Colon (tissue), 2 donors: ENCODE results near the gene MYO7A.

ENCODE experiments used
- FAIRE-seq: peaks from 2 replicates; lab custom pipeline; 2012; peaks lifted over from hg19 to GRCh38; lab: Jason Lieb, UNC
- donor health status: control.
- donor health status: control.

Gene MYO7A

GRCh38 chr11:77201991-77202841 lies 74.2 kb downstream of the MYO7A start:
- no peak for FAIRE-seq

DNA sequence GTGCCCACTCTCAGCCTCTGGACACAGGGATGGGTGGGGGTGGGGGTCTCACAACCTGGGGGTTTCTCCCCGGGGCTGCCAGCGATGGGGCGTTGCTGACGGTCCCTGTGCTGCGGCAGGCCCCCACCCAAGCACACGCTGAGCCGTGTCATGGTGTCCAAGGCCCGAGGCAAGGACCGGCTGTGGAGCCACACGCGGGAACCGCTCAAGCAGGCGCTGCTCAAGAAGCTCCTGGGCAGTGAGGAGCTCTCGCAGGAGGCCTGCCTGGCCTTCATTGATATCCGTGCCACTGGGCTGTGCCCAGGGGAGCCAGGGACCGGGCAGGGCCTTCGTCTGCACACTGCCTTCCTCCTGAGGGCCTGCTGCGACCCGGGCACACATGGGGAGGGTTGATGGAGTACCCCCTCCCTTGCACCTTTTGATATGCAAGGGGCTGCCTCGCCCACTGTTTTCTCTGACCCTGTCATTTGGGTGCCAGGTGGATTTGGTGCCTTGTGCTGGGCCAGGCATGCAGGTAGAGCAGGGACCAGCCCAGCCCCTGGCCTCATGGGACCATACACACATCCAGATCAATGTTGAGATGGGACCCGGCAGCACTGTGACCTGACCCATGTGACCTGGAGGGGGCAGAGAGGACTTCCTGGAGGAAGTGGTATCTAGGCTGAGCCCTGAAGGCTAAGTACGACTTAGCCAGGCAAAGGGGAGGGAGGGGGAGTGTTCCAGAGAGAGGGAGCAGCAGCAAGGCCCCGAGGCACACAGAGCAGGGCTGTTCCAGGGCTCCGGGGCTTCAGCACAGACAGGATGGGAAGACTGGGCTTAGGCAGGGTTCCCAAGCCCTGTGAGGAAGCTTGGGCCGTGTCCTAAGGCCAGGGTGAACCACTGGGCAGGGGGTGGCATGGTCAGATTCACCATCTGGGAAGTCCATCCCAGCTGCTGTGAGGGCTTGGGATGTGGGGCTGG lies 75.2 kb downstream of the MYO7A start:
- FAIRE-seq = no peak

DNA sequence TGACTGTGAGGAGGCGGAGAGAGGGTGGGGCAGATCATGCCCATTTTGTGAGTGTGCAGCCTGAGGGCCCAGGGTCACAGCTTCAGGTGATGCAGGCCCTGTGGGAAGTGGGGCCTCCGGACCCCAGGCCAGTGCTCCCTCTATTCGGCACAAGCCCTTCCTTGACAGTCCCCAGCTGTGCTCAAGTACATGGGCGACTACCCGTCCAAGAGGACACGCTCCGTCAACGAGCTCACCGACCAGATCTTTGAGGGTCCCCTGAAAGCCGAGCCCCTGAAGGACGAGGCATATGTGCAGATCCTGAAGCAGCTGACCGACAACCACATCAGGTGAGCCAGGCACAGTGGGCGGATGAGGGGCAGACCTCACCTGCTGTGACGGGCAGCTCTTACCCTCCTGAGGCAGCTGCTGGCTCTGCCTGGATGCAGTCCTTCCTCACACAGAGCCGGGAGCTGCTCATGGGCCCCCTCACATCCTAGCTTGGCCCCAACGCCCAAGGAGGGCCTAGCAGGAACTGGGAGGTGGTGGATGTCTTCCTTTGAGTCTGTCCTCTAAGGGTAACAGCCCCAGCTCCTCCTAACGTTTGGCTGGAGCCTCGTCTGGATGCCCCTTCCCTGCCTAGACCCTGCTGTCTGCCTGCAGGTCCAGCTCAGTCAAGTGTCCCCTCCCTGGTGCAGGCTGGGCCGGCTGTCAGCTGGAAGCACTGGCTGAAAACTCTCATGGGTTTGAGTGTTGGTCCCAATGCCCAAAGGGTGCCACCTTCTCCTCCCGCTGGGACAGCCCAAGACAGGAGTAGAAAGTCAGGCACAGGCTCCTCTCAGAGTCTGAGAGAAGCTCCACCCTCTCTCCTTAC lies 76.1 kb downstream of the MYO7A start:
- FAIRE-seq = no peak

DNA sequence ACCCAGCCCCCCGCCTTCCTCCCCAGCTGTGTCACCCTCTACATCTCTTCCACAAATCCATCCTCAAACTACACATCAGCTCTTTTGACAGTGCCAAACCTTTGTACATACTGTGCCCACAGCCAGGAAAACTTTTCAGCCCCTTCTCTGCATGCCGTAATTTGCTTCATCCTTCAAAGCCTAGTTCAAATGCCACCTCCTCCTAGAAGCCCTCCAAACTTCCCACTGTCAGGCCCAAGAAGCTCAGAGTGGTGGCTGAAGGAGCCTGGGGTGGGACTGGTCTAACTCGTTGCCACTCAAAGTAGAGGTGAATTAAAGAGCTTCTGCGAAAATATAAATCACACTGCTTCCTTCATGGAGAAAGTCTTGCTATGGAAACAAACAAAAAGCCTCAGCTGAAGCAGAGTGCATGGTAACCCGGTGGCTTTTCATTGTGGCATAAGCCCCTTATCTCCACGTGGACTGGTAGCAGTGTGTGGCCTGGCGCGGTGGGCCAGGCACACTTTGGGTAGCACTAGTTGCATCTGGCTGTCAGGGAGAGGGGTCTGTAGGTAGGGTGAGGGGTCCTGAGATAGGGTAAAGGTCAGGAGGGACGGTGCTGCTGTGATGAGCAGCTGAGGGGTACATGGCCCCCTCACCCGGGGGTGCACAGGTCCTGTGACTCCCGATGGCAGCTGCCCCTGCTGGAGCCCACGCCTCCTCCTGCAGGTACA lies 76.9 kb downstream of the MYO7A start:
- FAIRE-seq = no peak

- FAIRE-seq = no peak
These were observed 77.6 kb downstream of the MYO7A start for GRCh38 chr11:77205467-77206263.

DNA sequence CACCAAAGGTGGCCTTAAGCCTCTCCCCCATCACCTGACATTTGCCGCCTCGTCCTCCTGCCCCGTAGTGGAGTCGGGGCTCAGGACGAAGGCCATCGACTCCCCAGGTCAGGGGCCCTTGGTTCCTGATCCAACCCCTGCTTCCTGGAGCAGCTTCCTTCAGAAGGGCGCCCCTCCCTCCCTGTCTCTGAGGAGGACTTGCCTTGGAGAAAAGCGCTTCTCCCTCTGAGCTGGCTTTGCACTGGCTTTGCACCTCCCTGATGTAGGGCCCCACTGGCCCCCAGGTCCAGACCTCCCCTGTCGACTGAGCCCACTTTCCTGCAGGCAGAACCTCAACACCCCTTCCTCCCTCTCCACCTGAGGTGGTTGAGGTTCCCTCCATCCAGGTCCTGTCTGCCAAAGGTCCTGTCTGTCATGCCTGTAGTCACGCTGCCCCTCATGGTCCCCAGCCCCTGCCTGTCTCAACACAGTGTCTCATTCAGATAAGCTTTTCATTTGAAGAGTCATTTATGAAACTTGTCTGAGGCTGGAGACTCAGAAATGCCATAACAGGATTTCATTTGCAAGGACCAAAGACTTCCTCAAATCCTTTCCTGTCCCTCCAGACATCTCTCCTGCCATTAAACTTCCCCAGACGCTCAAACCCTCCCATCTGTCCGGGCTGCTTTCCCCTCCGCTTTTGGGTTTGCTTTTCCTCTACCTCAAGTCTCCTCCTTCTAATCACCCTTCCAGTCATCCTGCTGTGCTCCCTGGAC lies 78.4 kb downstream of the MYO7A start:
- FAIRE-seq = no peak

DNA sequence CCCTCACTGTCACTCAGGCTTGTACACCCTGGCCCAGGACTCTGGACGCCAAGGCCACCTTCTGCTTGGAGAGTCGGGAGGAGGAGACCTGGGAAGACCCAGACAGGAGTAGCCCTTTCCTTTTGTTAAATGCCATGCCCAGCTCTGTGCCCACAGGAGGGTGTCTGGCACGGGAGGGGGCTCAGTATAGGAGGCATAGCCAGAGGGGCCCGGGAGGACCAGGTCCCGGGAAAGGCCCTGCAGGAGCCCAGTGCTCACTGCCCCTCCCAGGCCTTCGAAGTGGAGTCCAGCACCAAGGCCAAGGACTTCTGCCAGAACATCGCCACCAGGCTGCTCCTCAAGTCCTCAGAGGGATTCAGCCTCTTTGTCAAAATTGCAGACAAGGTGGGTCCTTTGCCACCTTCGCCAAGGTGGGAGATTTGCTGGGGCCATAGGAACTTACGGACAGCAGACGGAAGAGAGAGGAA lies 79.0 kb downstream of the MYO7A start:
- FAIRE-seq = no peak

DNA sequence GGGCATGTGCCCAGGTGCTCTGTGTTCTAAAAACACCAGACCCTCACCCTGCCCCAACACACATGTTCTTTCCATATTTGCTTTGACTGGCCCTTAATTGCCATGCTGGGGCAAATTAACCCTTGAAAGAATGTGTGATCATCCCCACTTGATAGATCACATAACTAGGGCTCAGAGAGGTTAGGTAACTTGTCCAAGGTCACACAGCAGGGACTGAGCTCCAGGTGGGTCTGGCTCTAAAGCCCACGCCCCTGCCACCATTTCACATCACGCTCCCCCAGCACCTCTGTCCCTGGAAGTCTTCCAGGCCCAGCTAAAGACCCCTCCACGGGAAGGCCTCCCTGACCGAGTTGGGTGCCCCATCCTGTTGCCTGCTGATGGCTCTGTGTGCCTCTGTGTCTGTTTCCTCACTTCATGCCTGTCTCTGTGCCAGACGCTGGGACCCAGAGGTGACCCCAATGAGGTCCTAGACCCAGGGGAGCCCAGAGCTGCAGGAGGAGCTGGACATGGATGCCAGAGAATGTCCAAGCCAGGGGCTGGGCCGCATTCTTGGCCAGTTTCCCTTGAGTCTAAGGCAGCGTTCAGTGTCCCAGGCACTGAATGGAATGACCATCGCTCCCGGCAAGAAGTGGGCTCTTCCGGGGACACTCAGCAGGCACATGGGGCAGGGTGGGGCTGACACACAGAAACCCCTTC lies 79.7 kb downstream of the MYO7A start:
- no peak for FAIRE-seq

GRCh38 chr11:77208535-77208934 lies 80.5 kb downstream of the MYO7A start:
- FAIRE-seq = no peak

DNA sequence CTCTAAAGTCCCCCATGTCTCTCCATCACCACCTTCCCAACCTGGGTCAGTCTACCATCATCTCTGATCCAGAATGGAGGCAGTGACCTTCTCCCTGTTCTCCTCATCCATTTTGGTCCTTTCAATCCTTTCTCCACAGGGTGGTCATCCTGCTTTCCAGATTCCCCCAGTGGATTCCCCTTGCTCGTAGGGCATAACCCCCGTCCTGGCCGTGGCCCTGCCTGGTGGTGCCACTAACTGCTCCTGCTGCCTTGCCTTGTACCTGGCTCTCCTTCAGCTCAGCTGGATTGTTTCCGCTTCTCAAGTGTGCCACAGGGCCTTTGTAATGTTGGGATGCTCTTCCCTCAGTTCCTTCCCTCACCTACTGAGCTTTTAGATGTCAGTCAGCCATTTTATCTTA lies 81.6 kb downstream of the MYO7A start:
- no peak for FAIRE-seq

GRCh38 chr11:77211040-77211451 lies 83.0 kb downstream of the MYO7A start:
- no peak for FAIRE-seq

GRCh38 chr11:77211594-77212251 lies 83.7 kb downstream of the MYO7A start:
- no peak for FAIRE-seq

GRCh38 chr11:77212314-77213007 lies 84.4 kb downstream of the MYO7A start:
- FAIRE-seq = no peak

- FAIRE-seq = no peak
These were observed 85.1 kb downstream of the MYO7A start for GRCh38 chr11:77213029-77213579.

- no peak for FAIRE-seq
These were observed 85.8 kb downstream of the MYO7A start for GRCh38 chr11:77213589-77214428.

GRCh38 chr11:77214557-77214956 lies 86.5 kb downstream of the MYO7A start:
- FAIRE-seq = no peak

- no peak for FAIRE-seq
These were observed 87.1 kb downstream of the MYO7A start for GRCh38 chr11:77215106-77215505.
